HL-60 (cell line): ENCODE data around the gene TMEM59.

Source experiments
- GABPA ChIP-seq: IDR thresholded peaks from 2 replicates; pipeline ENCODE4 v1.6.1; 2012; ENCODE audit warnings: low read depth
- POLR2AphosphoS5 ChIP-seq: IDR thresholded peaks from 2 replicates; pipeline ENCODE4 v1.6.1; 2012; ENCODE audit warnings: low read depth
- TF ChIP-seq, protein P1 (sequence below): IDR thresholded peaks from one replicate; pipeline ENCODE4 v1.5.1; 2011; ENCODE audit warnings: low read length, control low read depth, inconsistent platforms; ENCODE audit not compliant: insufficient read depth
- TF ChIP-seq, protein P2 (sequence below): IDR thresholded peaks from 2 replicates; pipeline ENCODE4 v1.6.1; 2012; ENCODE audit warnings: low read depth; ENCODE audit not compliant: insufficient replicate concordance

DNA sequence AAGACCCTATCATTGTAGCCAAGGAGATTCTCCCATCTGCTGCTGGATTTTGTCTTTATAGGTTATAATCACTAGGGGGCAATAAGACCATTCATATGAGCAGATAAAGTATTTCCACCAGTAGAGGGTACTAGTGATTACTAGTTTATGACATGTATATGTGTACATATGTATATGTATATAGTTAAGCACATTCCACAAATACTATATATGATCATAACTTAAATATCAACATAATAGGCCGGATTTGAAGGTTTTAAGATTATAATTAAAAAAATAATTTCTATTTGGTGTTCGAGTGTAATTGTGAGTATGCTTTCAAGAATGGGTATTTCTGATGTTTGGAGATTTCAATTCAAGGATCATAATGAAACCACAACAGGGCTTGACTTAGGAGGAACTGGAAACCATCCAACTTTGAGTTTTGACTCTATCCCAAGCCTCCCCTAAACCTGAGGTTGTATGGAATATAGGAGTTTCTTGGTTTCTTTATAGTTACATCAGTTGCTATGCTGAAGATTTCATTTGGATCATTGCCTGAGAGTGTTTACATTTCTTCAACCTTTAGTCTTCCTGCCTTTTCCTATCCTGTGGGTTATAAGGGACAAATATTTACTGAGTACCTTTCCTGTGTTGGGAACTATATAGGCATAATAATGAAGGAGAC, 17.3 kb upstream of the TMEM59 start:
- TF ChIP-seq POLR2AphosphoS5, result no peak
- TF ChIP-seq, protein P1, sequence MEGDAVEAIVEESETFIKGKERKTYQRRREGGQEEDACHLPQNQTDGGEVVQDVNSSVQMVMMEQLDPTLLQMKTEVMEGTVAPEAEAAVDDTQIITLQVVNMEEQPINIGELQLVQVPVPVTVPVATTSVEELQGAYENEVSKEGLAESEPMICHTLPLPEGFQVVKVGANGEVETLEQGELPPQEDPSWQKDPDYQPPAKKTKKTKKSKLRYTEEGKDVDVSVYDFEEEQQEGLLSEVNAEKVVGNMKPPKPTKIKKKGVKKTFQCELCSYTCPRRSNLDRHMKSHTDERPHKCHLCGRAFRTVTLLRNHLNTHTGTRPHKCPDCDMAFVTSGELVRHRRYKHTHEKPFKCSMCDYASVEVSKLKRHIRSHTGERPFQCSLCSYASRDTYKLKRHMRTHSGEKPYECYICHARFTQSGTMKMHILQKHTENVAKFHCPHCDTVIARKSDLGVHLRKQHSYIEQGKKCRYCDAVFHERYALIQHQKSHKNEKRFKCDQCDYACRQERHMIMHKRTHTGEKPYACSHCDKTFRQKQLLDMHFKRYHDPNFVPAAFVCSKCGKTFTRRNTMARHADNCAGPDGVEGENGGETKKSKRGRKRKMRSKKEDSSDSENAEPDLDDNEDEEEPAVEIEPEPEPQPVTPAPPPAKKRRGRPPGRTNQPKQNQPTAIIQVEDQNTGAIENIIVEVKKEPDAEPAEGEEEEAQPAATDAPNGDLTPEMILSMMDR, result peak; percentile 71
- TF ChIP-seq, protein P2, sequence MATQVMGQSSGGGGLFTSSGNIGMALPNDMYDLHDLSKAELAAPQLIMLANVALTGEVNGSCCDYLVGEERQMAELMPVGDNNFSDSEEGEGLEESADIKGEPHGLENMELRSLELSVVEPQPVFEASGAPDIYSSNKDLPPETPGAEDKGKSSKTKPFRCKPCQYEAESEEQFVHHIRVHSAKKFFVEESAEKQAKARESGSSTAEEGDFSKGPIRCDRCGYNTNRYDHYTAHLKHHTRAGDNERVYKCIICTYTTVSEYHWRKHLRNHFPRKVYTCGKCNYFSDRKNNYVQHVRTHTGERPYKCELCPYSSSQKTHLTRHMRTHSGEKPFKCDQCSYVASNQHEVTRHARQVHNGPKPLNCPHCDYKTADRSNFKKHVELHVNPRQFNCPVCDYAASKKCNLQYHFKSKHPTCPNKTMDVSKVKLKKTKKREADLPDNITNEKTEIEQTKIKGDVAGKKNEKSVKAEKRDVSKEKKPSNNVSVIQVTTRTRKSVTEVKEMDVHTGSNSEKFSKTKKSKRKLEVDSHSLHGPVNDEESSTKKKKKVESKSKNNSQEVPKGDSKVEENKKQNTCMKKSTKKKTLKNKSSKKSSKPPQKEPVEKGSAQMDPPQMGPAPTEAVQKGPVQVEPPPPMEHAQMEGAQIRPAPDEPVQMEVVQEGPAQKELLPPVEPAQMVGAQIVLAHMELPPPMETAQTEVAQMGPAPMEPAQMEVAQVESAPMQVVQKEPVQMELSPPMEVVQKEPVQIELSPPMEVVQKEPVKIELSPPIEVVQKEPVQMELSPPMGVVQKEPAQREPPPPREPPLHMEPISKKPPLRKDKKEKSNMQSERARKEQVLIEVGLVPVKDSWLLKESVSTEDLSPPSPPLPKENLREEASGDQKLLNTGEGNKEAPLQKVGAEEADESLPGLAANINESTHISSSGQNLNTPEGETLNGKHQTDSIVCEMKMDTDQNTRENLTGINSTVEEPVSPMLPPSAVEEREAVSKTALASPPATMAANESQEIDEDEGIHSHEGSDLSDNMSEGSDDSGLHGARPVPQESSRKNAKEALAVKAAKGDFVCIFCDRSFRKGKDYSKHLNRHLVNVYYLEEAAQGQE, result no peak
- TF ChIP-seq GABPA, result no peak
